ENCODE results near the gene EIF4G3. TPM values are rescaled to one million over a fixed set of nuclear protein-coding genes. Genes with fewer than 3 reads are reported as not detected.

EIF4G3 gene
- total RNA-seq, 1 donor from 2014 or later: 33.9 TPM

DNA sequence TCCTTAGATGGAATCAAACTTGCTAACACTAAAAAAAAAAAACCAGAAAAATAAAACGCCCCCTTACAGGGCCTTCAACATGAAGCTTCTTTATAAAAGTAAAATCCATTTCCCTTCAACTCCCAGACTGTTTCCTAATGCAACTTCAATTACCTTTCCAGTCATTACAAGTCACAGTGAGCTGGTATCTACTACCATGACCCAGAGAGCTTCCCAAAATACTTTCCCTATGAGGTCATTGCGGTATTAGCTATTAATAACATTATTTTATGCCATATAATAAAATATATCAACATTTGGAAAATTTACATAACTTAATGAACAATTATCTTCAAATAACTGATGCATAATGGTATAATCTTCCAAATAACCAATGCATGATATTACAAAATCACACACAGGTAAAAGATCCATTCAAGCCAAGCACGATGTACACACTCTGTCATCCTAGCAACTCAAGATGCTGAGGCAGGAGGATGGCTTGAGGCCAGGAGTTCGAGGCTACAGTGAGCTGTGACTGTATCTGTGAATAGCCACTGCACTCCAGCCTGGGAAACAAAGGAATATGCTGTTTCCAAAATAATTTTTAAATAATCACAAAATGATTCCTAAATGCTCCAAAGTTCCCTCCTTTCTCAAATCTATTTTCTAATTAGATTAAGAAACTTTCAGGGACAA lies 24.1 kb downstream of the EIF4G3 start:
- no peaks in the 10 kb centered on the region for H3K9me3 ChIP-seq (replicated peaks)
- H3K27ac ChIP-seq (replicated peaks): peak overlapping the region; percentile 58
- TF ChIP-seq, protein P1, sequence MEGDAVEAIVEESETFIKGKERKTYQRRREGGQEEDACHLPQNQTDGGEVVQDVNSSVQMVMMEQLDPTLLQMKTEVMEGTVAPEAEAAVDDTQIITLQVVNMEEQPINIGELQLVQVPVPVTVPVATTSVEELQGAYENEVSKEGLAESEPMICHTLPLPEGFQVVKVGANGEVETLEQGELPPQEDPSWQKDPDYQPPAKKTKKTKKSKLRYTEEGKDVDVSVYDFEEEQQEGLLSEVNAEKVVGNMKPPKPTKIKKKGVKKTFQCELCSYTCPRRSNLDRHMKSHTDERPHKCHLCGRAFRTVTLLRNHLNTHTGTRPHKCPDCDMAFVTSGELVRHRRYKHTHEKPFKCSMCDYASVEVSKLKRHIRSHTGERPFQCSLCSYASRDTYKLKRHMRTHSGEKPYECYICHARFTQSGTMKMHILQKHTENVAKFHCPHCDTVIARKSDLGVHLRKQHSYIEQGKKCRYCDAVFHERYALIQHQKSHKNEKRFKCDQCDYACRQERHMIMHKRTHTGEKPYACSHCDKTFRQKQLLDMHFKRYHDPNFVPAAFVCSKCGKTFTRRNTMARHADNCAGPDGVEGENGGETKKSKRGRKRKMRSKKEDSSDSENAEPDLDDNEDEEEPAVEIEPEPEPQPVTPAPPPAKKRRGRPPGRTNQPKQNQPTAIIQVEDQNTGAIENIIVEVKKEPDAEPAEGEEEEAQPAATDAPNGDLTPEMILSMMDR (IDR thresholded peaks at IDR 0.05; ENCODE audit: borderline replicate concordance): no peak
- peaks cover 44% of the 10 kb centered on the region for H3K4me1 ChIP-seq
- peak; percentile 24 for DNase-seq
- no peak overlapping the region for H3K4me3 ChIP-seq
- intact Hi-C loops (cut with micrococcal nuclease): no loop called here
- no peaks in the 10 kb centered on the region for H3K27me3 ChIP-seq (ENCODE audit: low read depth)
- peaks cover 11% of the 10 kb centered on the region for H3K36me3 ChIP-seq

DNA sequence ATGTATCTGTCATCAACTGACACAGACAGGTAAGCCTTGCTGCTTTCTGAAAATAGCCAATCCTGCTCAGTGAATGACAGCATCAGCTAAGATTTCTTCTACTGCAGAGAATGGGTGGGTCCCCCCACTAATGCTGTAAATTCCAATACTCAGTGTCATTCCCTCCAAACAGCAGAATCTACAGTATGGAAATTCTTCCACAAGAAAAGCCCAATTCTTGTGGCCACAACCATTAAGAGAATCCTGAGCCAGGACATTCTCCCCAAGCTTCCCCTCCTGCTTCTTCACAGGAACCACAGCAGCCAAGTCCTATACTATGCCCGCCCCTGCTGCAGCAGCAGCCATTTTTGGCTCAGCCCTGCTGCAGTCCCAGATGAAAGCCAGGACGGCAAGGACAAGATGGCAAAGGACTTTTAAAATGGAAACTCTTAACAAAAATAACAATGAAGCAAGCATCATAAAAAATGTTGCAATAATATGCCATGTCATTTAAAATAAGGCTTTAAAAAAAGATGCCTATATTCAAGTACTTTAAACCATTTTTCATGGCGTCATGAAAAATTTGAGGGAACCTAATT lies 26.8 kb downstream of the EIF4G3 start:
- peak overlapping the region; percentile 84 for H3K27ac ChIP-seq (replicated peaks)
- intact Hi-C loops (cut with micrococcal nuclease): no loop called here
- H3K4me1 ChIP-seq: peaks cover 44% of the 10 kb centered on the region
- DNase-seq: no peak
- H3K27me3 ChIP-seq (ENCODE audit: low read depth): no peaks in the 10 kb centered on the region
- H3K4me3 ChIP-seq: peak overlapping the region; percentile 27
- TF ChIP-seq, protein P1 (IDR thresholded peaks at IDR 0.05; ENCODE audit: borderline replicate concordance): no peak
- H3K9me3 ChIP-seq (replicated peaks): no peaks in the 10 kb centered on the region
- H3K36me3 ChIP-seq: peaks cover 19% of the 10 kb centered on the region

DNA sequence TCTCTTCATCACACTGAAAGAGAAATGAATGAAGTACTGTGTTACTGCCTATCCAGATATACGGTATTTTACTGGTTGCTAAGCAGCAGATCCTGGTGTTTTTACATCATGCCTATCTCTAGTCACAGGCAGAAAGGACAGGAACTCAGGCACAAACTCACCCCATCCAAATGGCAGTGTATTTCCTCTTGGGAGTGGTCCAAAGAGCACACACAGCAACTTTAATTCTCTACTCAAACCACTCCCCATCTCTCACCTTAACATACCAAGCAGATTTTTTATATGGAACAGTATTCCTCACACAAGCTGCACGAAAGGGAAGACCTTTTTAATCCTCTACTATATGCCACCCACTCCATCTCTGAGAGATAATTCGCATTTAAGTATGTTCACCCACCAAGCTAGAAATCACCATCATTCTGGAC lies 27.3 kb downstream of the EIF4G3 start:
- Histone ChIP-seq H3K4me1 (peaks cover 44% of the 10 kb centered on the region), H3K36me3 (peaks cover 19% of the 10 kb centered on the region)

DNA sequence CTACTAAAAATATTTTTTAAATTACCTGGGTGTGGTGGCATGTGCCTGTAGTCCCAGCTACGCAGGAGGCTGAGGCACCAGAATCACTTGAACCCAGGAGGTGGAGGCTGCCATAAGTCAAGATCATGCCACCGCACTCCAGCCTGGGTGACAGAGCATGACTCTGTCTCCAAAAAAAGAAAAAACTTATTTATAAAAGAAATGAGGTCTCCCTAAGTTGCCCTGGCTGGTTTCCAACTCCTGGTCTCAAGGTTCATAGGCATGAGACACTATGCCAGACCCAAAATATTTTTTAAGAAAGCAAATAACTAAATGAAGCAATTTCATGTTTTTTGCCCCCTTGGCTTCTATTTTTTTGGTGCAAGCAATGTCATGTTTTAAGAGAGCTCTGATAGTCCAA lies 32.9 kb downstream of the EIF4G3 start:
- DNase-seq: no peak
- no peak overlapping the region for H3K4me3 ChIP-seq
- intact Hi-C loops (cut with micrococcal nuclease): no loop called here
- TF ChIP-seq, protein P1 (IDR thresholded peaks at IDR 0.05; ENCODE audit: borderline replicate concordance): no peak
- H3K36me3 ChIP-seq: peaks cover 18% of the 10 kb centered on the region
- no peaks in the 10 kb centered on the region for H3K27me3 ChIP-seq (ENCODE audit: low read depth)
- peaks cover 16% of the 10 kb centered on the region for H3K4me1 ChIP-seq
- H3K9me3 ChIP-seq (replicated peaks): no peaks in the 10 kb centered on the region
- no peak overlapping the region for H3K27ac ChIP-seq (replicated peaks)

More for the DNA sequence above, 27.3 kb downstream of the EIF4G3 start:
- DNase-seq: no peak
- intact Hi-C loops (cut with micrococcal nuclease): no loop called here
- TF ChIP-seq, protein P1 (IDR thresholded peaks at IDR 0.05; ENCODE audit: borderline replicate concordance): no peak
- Histone ChIP-seq H3K27ac (replicated peaks) (peak overlapping the region; percentile 84), H3K27me3 (ENCODE audit: low read depth) (no peaks in the 10 kb centered on the region), H3K9me3 (replicated peaks) (no peaks in the 10 kb centered on the region), H3K4me3 (peak overlapping the region; percentile 27)

DNA sequence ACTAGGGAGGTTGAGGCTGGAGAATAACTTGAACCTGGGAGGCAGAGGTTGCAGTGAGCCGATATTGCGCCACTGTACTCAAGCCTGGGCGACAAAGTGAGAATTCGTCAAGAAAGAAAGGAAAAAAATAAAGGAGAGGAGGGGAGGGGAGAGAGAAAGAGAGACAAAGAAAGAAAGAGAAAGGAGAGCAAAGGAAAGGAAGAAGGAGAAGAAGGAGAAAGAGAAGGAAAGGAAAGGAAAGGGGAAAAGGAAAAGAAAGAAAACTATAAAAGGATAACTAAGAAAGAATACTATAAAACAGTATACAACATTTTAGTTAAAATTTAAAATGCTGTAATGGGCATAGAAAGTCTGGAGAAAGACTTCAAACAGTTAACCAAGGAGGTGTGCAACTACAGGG lies 33.6 kb downstream of the EIF4G3 start:
- no peak for DNase-seq
- H3K27me3 ChIP-seq (ENCODE audit: low read depth): no peaks in the 10 kb centered on the region
- no peak overlapping the region for H3K27ac ChIP-seq (replicated peaks)
- H3K4me3 ChIP-seq: no peak overlapping the region
- TF ChIP-seq, protein P1 (IDR thresholded peaks at IDR 0.05; ENCODE audit: borderline replicate concordance): no peak
- H3K36me3 ChIP-seq: peaks cover 12% of the 10 kb centered on the region
- intact Hi-C loops (cut with micrococcal nuclease): no loop called here
- H3K9me3 ChIP-seq (replicated peaks): no peaks in the 10 kb centered on the region
- H3K4me1 ChIP-seq: peaks cover 14% of the 10 kb centered on the region
